Jurkat, Clone E6-1 (cell line): ENCODE measurements around the gene PAM16.

Experiments
- DNase-seq: peaks from one replicate; pipeline ENCODE4 v3.0.0-alpha.2; 2011; ENCODE audit warnings: low read depth, low spot score
- H3K4me3 ChIP-seq: 2 replicates; pipeline ENCODE4 v1.5.1; 2011; ENCODE audit warnings: mild to moderate bottlenecking, low read length, control low read depth, moderate library complexity

PAM16 gene

GRCh38 chr16:4315186-4316107, 35.7 kb downstream of the PAM16 start, which contains the start of gene GLIS2:
TSS of gene GLIS2 (plus strand) at chr16:4316067. CDS start at chr16:4332281, 16,214 bp downstream.
- DNase-seq, result no peak
- peak within 1 kb of the TSS; percentile 16; the same call in 1 of the 2 replicates for H3K4me3 ChIP-seq

DNA sequence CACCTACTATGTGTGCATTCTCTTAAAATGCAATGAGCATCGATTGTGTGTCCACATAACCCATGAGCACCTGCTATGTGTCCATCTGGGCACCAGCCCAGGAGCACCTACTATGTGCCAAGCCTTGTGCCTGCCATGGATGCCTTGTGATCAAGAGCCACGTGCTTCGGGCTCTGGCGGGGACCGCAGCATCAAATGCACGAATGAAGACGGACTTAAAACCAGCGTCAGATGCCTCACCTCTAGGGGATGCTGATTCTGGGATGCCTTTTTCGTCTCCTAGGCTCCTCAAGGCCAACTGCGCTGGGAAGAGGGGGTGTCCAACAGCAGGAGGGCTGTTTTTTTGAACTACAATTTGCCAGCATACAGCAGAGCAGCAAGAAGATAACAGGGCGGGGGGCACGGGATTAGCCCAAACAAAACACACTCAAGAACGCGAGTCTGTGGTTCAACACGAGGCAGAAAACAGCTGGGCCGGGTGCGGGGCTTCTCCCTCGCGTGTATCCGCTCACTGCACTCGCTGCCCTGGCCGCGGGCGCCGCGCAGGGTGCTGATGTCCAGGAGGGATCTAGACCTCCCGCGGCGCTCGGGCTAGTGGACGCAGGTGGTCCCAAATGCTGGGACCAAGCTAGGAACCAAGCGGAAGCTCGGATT, 36.5 kb downstream of the PAM16 start:
- no peak for DNase-seq
- no peak overlapping the region for H3K4me3 ChIP-seq

GRCh38 chr16:4313563-4314531, 37.3 kb downstream of the PAM16 start:
- no peak overlapping the region for H3K4me3 ChIP-seq
- DNase-seq, result no peak

- DNase-seq, result no peak
- H3K4me3 ChIP-seq, result no peak overlapping the region
These were observed 41.3 kb downstream of the PAM16 start for GRCh38 chr16:4309833-4310266.

DNA sequence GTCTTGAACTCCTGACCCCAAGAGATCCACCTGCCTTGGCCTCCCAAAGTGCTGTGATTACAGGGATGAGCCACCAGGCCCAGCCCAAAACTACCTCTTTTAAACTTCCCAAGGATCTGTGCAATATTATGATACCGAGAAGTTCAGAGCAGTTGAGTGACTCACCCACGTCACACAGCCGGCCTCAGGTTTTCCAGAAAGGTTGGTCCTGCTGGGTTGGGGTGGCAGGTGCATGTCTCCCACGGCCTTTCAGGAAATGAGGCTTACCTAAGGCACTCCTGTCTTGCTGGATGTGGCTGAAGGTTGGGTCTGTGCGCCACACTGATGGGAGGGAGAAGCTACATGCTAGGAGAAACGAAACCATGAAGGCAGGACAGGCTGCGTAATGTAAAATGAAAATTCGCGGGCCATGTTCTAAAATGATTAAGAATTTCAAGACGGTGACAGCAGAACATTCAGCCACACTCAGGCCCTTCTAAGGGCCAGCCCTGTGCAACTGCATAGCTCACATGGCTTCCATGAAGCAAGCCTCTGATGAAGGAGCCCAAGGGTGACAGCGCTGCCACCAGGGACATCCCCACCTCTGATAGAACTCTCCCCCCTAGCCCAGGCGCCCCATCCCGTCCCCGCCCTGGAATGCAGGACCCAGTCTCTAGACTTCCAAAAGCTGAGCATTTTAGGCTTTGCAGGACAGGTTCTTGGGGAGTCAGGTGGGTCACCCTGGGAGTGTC, 41.9 kb downstream of the PAM16 start:
- no peak overlapping the region for H3K4me3 ChIP-seq
- DNase-seq, result no peak

GRCh38 chr16:4307215-4308037, 43.7 kb downstream of the PAM16 start:
- H3K4me3 ChIP-seq, result peak overlapping the region; percentile 99
- DNase-seq, result peak; percentile 91

- peak overlapping the region; percentile 99 for H3K4me3 ChIP-seq
- DNase-seq, result peak; percentile 45
These were observed 44.5 kb downstream of the PAM16 start for GRCh38 chr16:4306470-4307214.

DNA sequence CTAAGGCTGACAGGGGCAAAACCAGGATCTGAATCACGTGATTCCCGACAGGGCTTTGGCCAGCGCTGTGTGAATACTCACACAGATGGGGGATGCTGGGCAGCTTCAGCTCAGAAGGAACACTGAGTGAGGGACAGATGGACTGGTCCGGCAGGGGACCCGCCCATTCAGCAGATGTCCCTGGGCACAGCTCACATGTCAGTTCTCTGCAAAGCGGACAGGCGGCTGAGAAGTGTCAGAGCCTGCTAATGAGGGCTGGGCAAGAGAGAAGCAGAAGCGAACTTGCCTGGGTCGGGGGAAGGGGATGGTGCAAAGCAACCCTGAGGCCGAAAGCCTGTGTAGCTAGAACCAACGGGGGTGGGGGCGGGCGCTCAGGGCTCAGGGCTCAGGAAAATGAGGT, 47.1 kb downstream of the PAM16 start:
- H3K4me3 ChIP-seq, result no peak overlapping the region
- no peak for DNase-seq

DNA sequence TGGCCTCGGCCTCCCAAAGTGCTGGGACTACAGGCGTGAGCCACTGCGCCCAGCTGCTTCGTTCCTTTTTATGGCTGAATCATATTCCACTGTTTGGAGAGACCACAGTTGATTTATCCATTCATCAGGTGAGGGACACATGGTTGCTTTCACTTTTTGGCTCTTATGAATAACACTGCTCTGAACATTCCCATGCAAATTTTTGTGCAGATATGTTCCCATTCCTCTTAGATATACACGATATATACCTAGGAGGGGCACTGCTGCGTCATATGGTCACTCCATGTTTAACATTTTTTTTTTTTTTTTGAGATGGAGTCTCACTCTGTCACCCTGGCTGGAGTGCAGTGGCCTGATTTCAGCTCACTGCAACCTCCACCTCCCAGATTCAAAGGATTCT, 49.2 kb downstream of the PAM16 start:
- no peak overlapping the region for H3K4me3 ChIP-seq
- no peak for DNase-seq

GRCh38 chr16:4301177-4301576, 49.9 kb downstream of the PAM16 start:
- no peak for DNase-seq
- H3K4me3 ChIP-seq, result no peak overlapping the region

DNA sequence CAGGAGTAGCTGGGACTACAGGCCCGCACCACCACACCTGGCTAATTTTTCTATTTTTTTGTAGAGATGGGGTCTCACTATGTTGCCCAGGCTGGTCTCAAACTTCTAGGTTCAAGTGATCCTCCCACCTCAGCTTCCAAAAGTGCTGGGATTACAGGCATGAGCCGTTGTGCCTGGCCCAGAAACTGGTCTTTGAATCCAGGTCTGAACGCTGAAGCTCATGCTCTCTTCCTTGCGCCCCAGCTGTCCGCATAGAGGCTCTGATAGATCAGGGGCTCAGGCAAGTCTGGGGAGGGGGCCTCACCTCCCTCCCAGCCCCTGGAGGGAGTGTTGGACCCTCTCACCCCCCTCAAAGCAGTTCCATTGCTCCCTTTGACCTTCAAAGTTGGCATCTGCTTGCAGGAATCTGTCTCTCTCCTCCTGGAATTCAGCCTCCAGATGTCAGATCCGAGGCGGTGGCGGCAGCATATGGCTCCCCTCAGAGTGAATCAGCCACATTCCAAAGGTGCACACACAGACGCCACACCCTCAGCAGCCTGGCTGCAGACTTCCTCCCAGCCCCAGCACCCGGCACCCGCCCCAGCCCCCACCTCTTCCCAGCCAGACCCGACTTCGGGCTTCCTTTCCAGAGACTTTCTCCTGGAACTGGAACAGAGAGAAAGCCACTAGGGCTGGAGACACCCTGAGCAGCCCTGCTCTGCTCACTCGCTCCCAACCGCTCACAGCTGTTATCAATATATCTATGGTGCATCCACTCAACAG, 52.2 kb downstream of the PAM16 start:
- no peak for DNase-seq
- no peak overlapping the region for H3K4me3 ChIP-seq

- no peak overlapping the region for H3K4me3 ChIP-seq
- no peak for DNase-seq
These were observed 53.6 kb downstream of the PAM16 start for GRCh38 chr16:4297480-4297879.

DNA sequence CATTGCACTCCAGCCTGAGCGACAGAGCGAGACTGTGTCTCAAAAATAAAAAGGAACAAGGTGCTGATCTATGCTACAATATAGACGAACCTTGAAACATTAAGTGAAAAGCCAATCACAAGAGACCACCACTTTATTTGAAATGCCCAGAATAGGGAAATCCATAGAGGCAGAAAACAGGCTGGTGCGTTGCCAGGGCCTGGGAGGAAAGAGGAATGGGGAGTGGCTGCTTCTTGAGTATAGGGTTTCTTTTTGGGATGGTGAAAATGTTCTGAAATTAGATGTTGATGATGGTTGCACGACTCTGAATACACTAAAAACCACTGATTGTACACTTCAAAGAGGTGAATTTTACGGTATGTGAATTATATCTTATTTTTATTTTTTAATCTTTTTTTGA, 55.5 kb downstream of the PAM16 start:
- no peak overlapping the region for H3K4me3 ChIP-seq
- no peak for DNase-seq

DNA sequence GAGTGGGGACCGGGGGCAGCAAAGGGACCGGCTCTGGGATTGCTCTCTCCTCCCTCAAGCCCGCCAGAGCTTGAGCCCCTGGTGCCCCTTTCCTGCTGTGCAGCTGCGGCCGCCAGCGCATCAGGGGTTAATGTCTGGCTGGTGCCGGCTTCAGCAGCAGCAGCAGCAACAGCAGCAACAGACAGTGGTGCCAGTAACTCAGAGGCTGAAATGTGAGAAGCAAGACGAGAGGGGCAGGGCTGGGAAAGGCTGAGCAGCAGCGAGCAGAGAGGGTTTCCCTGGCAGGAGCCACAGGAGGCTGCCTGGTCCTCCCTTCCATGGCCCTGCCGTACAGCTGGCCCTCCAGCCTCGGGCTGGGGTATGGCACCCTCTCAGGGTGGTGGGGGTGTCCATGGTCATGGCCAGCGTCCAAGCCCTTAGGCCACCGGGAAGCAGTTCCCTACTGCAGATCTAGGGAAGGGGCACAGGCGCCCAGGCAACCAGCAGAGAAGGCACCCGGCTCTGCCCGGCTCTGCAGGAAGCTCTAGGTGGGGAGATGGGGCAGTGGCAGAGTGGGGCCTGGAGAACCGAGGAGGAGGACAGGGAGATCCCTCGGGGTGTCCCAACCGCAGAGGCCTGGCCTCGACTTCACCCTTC, 57.2 kb downstream of the PAM16 start:
- H3K4me3 ChIP-seq, result no peak overlapping the region

GRCh38 chr16:4293181-4293716, 57.9 kb downstream of the PAM16 start:
- DNase-seq, result no peak
- H3K4me3 ChIP-seq, result no peak overlapping the region

More for the DNA sequence above, 57.2 kb downstream of the PAM16 start:
- DNase-seq, result no peak

- no peak for DNase-seq
- H3K4me3 ChIP-seq, result no peak overlapping the region
These were observed 59.4 kb downstream of the PAM16 start for GRCh38 chr16:4291699-4292098.
